GM21786 (cell line): Measurements from ENCODE around the gene DMAP1.

Experiments used
- ATAC-seq: cut with Tn5 transposase; IDR thresholded peaks from one replicate; pipeline ENCODE4 v1.9.1; 2021; ENCODE audit not compliant: unreplicated experiment

DMAP1 gene

GRCh38 chr1:44251989-44252671 lies 38.9 kb downstream of the DMAP1 start:
- ATAC-seq: no peak

GRCh38 chr1:44254392-44254910 lies 41.2 kb downstream of the DMAP1 start:
- no peak for ATAC-seq

- ATAC-seq: no peak
These were observed 43.7 kb downstream of the DMAP1 start for GRCh38 chr1:44256762-44257554.

GRCh38 chr1:44259090-44259489 lies 45.8 kb downstream of the DMAP1 start:
- no peak for ATAC-seq

- no peak for ATAC-seq
These were observed 47.5 kb downstream of the DMAP1 start for GRCh38 chr1:44260792-44261170.

GRCh38 chr1:44261171-44261817 lies 48.0 kb downstream of the DMAP1 start:
- ATAC-seq: no peak

GRCh38 chr1:44261962-44262361 lies 48.7 kb downstream of the DMAP1 start:
- no peak for ATAC-seq

- ATAC-seq: no peak
These were observed 49.1 kb downstream of the DMAP1 start for GRCh38 chr1:44262414-44262813.

- no peak for ATAC-seq
These were observed 49.7 kb downstream of the DMAP1 start for GRCh38 chr1:44262816-44263567.

GRCh38 chr1:44263568-44264450 lies 50.5 kb downstream of the DMAP1 start:
- ATAC-seq: no peak

- ATAC-seq: no peak
These were observed 51.1 kb downstream of the DMAP1 start for GRCh38 chr1:44264451-44264771.

- ATAC-seq: no peak
These were observed 52.5 kb downstream of the DMAP1 start for GRCh38 chr1:44265656-44266358.

GRCh38 chr1:44266400-44267344 lies 53.4 kb downstream of the DMAP1 start:
- no peak for ATAC-seq

- ATAC-seq: no peak
These were observed 54.2 kb downstream of the DMAP1 start for GRCh38 chr1:44267438-44267837.

GRCh38 chr1:44268054-44268453 lies 54.8 kb downstream of the DMAP1 start:
- ATAC-seq: no peak
